HepG2 (cell line): ENCODE data around the gene ABCA4. TPM values are rescaled to one million over a fixed set of nuclear protein-coding genes. Genes with fewer than 3 reads are reported as not detected.

Experiments used
- ATAC-seq: fragments of 200-7000 bp; cut with Tn5 transposase; 3 replicates; pipeline ENCODE4 v1.9.1; 2020; ENCODE audit warnings: mild to moderate bottlenecking, moderate library complexity
- BruUV-seq: library from RNA; stranded (reverse); fragments of 400-500 nt; replicated peaks from 2 replicates; lab custom pipeline; 2021; lab: Mats Ljungman, UMichigan
- CTCF ChIA-PET: fragments of 300-600 bp; formaldehyde crosslinking; extraction: SDS; loops from one replicate; lab custom pipeline; 2021; ENCODE audit warnings: low total read pairs, inconsistent platforms, low intra/inter-chr PET ratio; lab: Yijun Ruan, JAX
- POLR2A ChIA-PET: fragments of 350-600 bp; sonication (Branson Sonifier 250); formaldehyde crosslinking; loops from one replicate; lab custom pipeline; 2020; ENCODE audit warnings: antibody characterized with exemption, inconsistent platforms; lab: Yijun Ruan, JAX
- DNase-seq: peaks from one replicate; pipeline ENCODE4 v3.0.0-alpha.2; 2015; ENCODE audit warnings: low spot score
- FAIRE-seq: peaks from 3 replicates; lab custom pipeline; 2011; peaks lifted over from hg19 to GRCh38; lab: Jason Lieb, UNC
- H2AFZ ChIP-seq: one replicate; pipeline ENCODE4 v1.6.1; 2011; ENCODE audit warnings: low read length, inconsistent platforms
- H3K27ac ChIP-seq: fragments of 300-600 bp; 3 replicates; pipeline ENCODE4 v1.8.0; 2011; ENCODE audit warnings: mixed run types, mild to moderate bottlenecking, mixed read lengths, low read length, inconsistent platforms; ENCODE audit not compliant: insufficient read depth; ENCODE audit errors: extremely low read length
- H3K27me3 ChIP-seq, 2 experiments: fragments of 200-600 bp in 1 of 2; 2 replicates in 1 of 2; 3 replicates in 1 of 2; pipeline versions ENCODE4 v1.6.0 to v1.8.0; 2011; ENCODE audit warnings: low read length in 2 of 2, mild to moderate bottlenecking in 2 of 2, moderate library complexity in 2 of 2, inconsistent platforms in 1 of 2; ENCODE audit not compliant: insufficient read depth in 2 of 2, control insufficient read depth in 1 of 2
- H3K36me3 ChIP-seq, 2 experiments: fragments of 200-600 bp in 1 of 2; replicated peaks in 1 of 2; 2 replicates in 1 of 2; 3 replicates in 1 of 2; pipeline versions ENCODE4 v1.5.1 to v1.8.0; 2011; ENCODE audit warnings: low read length in 2 of 2, inconsistent platforms in 1 of 2; ENCODE audit not compliant: insufficient read depth in 2 of 2, control insufficient read depth in 1 of 2
- H3K4me1 ChIP-seq: 2 replicates; pipeline ENCODE4 v1.5.1; 2012; ENCODE audit warnings: low read length, inconsistent platforms; ENCODE audit not compliant: insufficient read depth
- H3K4me2 ChIP-seq: 2 replicates; pipeline ENCODE4 v1.6.0; 2011; ENCODE audit warnings: low read depth, low read length, inconsistent platforms
- H3K4me3 ChIP-seq, 3 experiments: fragments of 200-600 bp in 1 of 3; sonication (generic), shearing (Covaris generic) in 1 of 3; replicated peaks in 1 of 3; 2 replicates each; pipeline ENCODE4 v1.5.1; 2011 to 2016; ENCODE audit warnings: low read length in 3 of 3, inconsistent platforms in 2 of 3, low read depth in 2 of 3, mild to moderate bottlenecking in 2 of 3, control low read depth in 1 of 3, mixed read lengths in 1 of 3; ENCODE audit not compliant: insufficient read depth in 1 of 3
- H3K79me2 ChIP-seq: one replicate; pipeline ENCODE4 v1.6.1; 2011; ENCODE audit warnings: low read length, inconsistent platforms; ENCODE audit not compliant: insufficient read depth
- H3K9ac ChIP-seq: 2 replicates; pipeline ENCODE4 v1.6.0; 2011; ENCODE audit warnings: mild to moderate bottlenecking, low read depth, low read length, inconsistent platforms; ENCODE audit not compliant: insufficient read depth
- H3K9me3 ChIP-seq: 2 replicates; pipeline ENCODE4 v1.5.1; 2012; ENCODE audit warnings: mild to moderate bottlenecking, low read length
- H4K20me1 ChIP-seq: 2 replicates; pipeline ENCODE4 v1.6.0; 2011; ENCODE audit warnings: inconsistent platforms, mild to moderate bottlenecking, low read length, moderate library complexity; ENCODE audit not compliant: insufficient read depth
- HNF1B ChIP-seq: sonication (generic); formaldehyde crosslinking; IDR thresholded peaks from 2 replicates; pipeline ENCODE4 v1.5.1; 2020; ENCODE audit warnings: mild to moderate bottlenecking, moderate library complexity, missing genetic modification reagents
- MAFF ChIP-seq: IDR thresholded peaks from 2 replicates; pipeline ENCODE4 v1.6.1; 2011; ENCODE audit warnings: low read depth, low read length, improper control_type of control experiment
- SMYD3 ChIP-seq: sonication (generic); formaldehyde crosslinking; IDR thresholded peaks from 2 replicates; pipeline ENCODE4 v1.8.1; 2023; ENCODE audit warnings: mild to moderate bottlenecking, missing genetic modification reagents
- ZBTB33 ChIP-seq: sonication (generic); formaldehyde crosslinking; IDR thresholded peaks from 2 replicates; pipeline ENCODE4 v1.4.0; 2020; ENCODE audit warnings: missing genetic modification reagents
- WGBS: methylation state at CpG from one replicate; pipeline ENCODE4 v1.1.6; 2017; ENCODE audit warnings: low lambda C conversion rate; 5-methylcytosine and 5-hydroxymethylcytosine counted together
- in situ Hi-C: cut with HindIII; loops from 2 replicates; pipeline ENCODE4 v1.10.0; 2017; ENCODE audit warnings: low pct_unique_long_range_greater_than_20kb; ENCODE audit not compliant: extremely low pct_ligation_motif_present
- intact Hi-C: fragments of 100-400 bp; cut with micrococcal nuclease; formaldehyde crosslinking; loops from one replicate; pipeline ENCODE4 v1.10.0; 2022; ENCODE audit not compliant: unreplicated experiment
- polyA plus RNA-seq, 8 experiments: library from polyadenylated mRNA; depleted of rRNA in 3 of 8; stranded (reverse) in 7 of 8; unstranded in 1 of 8; fragments of >200 nt; fragmentation: Illumina TruSeq in 4 of 8; extraction: Trizol in 4 of 8; gene quantifications; 2 replicates each; pipeline versions ENCODE4 v1.2.1 to v1.2.3, GENCODE V29; 2011 to 2016; ENCODE audit warnings: low read depth in 4 of 8, missing spikeins in 1 of 8, mixed read lengths in 1 of 8; ENCODE audit not compliant: insufficient read depth in 1 of 8
- total RNA-seq, 5 experiments: library from RNA; depleted of rRNA; stranded (reverse); fragments of >200 nt; fragmentation: Illumina TruSeq; extraction: Trizol; gene quantifications; 2 replicates each; pipeline ENCODE4 v1.2.3, GENCODE V29; 2016; ENCODE audit warnings: low read depth in 1 of 5

Gene ABCA4
- total and polyA plus RNA-seq, 2 of the 13 experiments (the other 11 are each of a cell fraction or from before 2014, with no cell fraction given), result 0.24 to 0.67 TPM

GRCh38 chr1:94013367-94013878 is 107.5 kb downstream of the ABCA4 start:
- Histone ChIP-seq H3K36me3 (no peaks in the 10 kb centered on the region), H3K27me3 (peaks cover 2 to 12% of the 10 kb centered on the region in 2 experiments; a peak in 2 of 5 replicates), H3K4me3 (no peak overlapping the region), H2AFZ (no peak overlapping the region), H3K4me1 (peaks cover 35% of the 10 kb centered on the region), H3K9ac (no peak overlapping the region), H4K20me1 (no peaks in the 10 kb centered on the region), H3K4me2 (no peak overlapping the region), H3K9me3 (no peaks in the 10 kb centered on the region), H3K79me2 (no peaks in the 10 kb centered on the region), H3K27ac (no peak overlapping the region)
- TF ChIP-seq SMYD3 (no peak), ZBTB33 (0 out of 2 replicates have a peak, but pooled peaks have one; percentile 27), HNF1B (CRISPR knock-in tag) (no peak), MAFF (no peak)
- no TSS peak for BruUV-seq
- intact Hi-C loops, result loop anchor here (5.0 kb wide), 1 partner anchor 559 kb away; no protein-coding TSS in a partner anchor
- DNase-seq, result no peak
- peak; percentile 13; the same call in 1 of the 3 replicates for ATAC-seq
- POLR2A ChIA-PET, result interaction anchor here (1.4 kb wide), 1 partner anchor 9 kb away, joined by 4 read pairs; no protein-coding TSS in a partner anchor
- 57% methylated on average over 8 of the region's 8 CpGs for WGBS
- in situ Hi-C loops, result no loop called here
- FAIRE-seq, result no peak
- CTCF ChIA-PET, result no interaction called here
